Ishikawa (cell line): ENCODE results near the gene CLMN.

Source experiments
- CEBPB ChIP-seq: IDR thresholded peaks from 2 replicates; pipeline ENCODE4 v1.6.1; 2012
- CREB1 ChIP-seq: IDR thresholded peaks from 2 replicates; pipeline ENCODE4 v1.6.1; 2012; ENCODE audit warnings: low read depth
- EGR1 ChIP-seq: IDR thresholded peaks from 2 replicates; pipeline ENCODE4 v1.6.1; 2012
- EP300 ChIP-seq: IDR thresholded peaks from 2 replicates; pipeline ENCODE4 v1.6.1; 2012; ENCODE audit warnings: borderline replicate concordance
- FOXM1 ChIP-seq: IDR thresholded peaks from 2 replicates; pipeline ENCODE4 v1.6.1; 2012; ENCODE audit warnings: low read depth, borderline replicate concordance
- NFIC ChIP-seq: IDR thresholded peaks from 2 replicates; pipeline ENCODE4 v1.6.1; 2012
- RAD21 ChIP-seq: IDR thresholded peaks from 2 replicates; pipeline ENCODE4 v1.6.1; 2012; ENCODE audit warnings: low read depth
- TAF1 ChIP-seq: IDR thresholded peaks from 2 replicates; pipeline ENCODE4 v1.6.1; 2012; ENCODE audit warnings: low read depth, mild to moderate bottlenecking
- TCF12 ChIP-seq: IDR thresholded peaks from 2 replicates; pipeline ENCODE4 v1.6.1; 2012; ENCODE audit warnings: low read depth
- TEAD4 ChIP-seq: IDR thresholded peaks from 2 replicates; pipeline ENCODE4 v1.6.1; 2012
- YY1 ChIP-seq: IDR thresholded peaks from 2 replicates; pipeline ENCODE4 v1.6.1; 2012; ENCODE audit warnings: low read depth
- ZBTB7A ChIP-seq: IDR thresholded peaks from 2 replicates; pipeline ENCODE4 v1.6.1; 2012; ENCODE audit warnings: low read depth
- TF ChIP-seq, protein P1 (sequence below): IDR thresholded peaks from 2 replicates; pipeline ENCODE4 v1.6.1; 2012; ENCODE audit warnings: low read depth, mild to moderate bottlenecking
- TF ChIP-seq, protein P2 (sequence below): IDR thresholded peaks from 2 replicates; pipeline ENCODE4 v1.6.1; 2012
- TF ChIP-seq, protein P3 (sequence below): IDR thresholded peaks from 2 replicates; pipeline ENCODE4 v1.6.1; 2012

The CLMN gene

DNA sequence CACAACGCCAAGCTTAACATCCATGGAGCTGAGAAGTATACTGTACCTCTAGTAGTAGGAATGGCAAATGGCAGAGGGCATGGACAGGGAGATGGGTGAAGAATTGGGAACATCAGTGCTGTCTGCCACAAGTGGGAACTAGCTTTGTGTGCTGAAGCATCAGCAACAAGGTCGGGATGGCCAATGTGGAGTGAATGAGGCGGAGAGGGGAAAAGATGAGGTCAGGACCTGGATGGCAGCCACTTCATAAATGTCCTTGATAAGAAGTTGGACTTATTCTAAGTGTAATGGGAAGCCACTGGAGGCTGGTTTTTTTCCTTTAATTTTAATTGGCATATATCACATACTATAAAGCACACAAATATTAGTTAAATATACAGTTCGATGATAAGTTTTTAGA, 21.9 kb upstream of the CLMN start:
- TF ChIP-seq CEBPB (no peak), TAF1 (no peak), TCF12 (no peak), TEAD4 (no peak)
- TF ChIP-seq, protein P1, sequence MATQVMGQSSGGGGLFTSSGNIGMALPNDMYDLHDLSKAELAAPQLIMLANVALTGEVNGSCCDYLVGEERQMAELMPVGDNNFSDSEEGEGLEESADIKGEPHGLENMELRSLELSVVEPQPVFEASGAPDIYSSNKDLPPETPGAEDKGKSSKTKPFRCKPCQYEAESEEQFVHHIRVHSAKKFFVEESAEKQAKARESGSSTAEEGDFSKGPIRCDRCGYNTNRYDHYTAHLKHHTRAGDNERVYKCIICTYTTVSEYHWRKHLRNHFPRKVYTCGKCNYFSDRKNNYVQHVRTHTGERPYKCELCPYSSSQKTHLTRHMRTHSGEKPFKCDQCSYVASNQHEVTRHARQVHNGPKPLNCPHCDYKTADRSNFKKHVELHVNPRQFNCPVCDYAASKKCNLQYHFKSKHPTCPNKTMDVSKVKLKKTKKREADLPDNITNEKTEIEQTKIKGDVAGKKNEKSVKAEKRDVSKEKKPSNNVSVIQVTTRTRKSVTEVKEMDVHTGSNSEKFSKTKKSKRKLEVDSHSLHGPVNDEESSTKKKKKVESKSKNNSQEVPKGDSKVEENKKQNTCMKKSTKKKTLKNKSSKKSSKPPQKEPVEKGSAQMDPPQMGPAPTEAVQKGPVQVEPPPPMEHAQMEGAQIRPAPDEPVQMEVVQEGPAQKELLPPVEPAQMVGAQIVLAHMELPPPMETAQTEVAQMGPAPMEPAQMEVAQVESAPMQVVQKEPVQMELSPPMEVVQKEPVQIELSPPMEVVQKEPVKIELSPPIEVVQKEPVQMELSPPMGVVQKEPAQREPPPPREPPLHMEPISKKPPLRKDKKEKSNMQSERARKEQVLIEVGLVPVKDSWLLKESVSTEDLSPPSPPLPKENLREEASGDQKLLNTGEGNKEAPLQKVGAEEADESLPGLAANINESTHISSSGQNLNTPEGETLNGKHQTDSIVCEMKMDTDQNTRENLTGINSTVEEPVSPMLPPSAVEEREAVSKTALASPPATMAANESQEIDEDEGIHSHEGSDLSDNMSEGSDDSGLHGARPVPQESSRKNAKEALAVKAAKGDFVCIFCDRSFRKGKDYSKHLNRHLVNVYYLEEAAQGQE: no peak

DNA sequence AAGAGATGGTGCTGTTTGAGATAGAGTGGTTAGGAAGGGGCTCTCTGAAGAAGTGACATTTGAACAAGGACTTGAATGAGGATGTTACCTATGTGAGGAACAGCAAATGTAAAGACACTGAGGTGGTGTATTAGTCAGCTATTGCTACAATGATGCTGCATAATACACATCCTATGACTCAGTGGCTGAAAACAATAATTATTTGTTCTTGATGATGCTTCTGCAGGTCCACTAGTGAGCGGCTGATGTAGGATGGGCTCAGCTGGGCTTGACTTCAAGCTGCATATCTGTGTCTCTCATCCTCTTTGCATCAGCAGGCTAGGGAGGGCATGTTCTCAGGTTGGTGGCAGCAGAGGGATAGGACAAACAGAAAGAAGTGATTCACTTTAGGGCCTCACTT, 21.4 kb upstream of the CLMN start:
- TF ChIP-seq YY1 (no peak), RAD21 (no peak), EP300 (no peak), NFIC (no peak), FOXM1 (no peak), CREB1 (no peak), TAF1 (no peak)
- TF ChIP-seq, protein P1: no peak
- TF ChIP-seq, protein P2, sequence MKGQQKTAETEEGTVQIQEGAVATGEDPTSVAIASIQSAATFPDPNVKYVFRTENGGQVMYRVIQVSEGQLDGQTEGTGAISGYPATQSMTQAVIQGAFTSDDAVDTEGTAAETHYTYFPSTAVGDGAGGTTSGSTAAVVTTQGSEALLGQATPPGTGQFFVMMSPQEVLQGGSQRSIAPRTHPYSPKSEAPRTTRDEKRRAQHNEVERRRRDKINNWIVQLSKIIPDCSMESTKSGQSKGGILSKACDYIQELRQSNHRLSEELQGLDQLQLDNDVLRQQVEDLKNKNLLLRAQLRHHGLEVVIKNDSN: no peak
- TF ChIP-seq, protein P3, sequence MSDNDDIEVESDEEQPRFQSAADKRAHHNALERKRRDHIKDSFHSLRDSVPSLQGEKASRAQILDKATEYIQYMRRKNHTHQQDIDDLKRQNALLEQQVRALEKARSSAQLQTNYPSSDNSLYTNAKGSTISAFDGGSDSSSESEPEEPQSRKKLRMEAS: no peak

DNA sequence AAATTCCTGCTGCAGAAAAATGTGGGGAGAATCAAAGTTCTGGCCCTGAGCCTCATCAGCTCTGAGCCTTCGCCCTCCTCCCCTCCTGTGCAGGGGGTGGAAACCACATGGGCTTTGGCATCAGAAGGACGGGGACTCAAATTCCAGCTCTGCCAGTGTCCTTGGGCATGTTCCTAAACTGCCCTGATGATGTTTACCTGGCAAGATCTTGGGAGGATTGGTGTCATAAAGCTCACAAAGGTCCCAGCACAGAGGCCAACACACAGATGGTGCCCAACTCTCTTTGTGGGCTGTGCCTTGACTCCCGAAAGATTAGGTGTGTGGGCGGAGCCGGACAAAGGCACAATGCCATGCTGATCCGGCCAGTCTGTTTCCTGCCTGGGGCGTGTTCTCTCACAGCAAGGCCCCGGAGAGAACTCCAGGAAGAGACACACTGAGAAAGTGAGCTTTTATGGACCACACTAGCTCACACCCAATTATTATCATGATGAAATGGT, 20.5 kb upstream of the CLMN start:
- TF ChIP-seq EGR1 (peak; percentile 55), ZBTB7A (no peak), EP300 (no peak)

DNA sequence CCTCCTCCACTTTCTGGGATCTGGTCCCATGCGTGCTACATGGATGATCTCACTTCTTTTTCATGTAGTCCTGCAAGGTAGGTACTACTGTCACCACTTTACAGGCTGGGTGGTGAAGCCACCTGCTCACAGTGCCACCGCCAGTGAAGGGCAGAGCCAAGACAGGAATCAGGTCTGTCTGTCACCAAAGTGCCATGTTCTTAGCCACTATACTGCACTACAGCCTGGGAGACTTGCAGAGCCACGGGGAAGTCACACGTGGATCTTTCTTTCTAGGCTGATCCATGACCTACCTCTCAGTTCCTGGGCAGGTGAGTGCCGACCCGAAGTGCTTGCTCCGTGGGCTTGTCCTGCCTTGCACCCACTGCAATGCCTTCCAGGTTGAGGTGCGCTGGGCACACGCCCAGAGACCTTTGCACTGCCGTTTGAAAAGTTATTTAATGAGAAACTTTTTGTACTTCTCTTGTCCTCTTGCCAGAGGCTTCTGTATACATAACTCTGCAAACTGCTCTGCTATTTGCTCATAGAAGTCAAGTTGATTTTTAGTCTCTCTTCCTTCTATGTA, 19.7 kb upstream of the CLMN start:
- TF ChIP-seq CEBPB (no peak), FOXM1 (no peak), EP300 (no peak), EGR1 (no peak), RAD21 (no peak), ZBTB7A (no peak), TEAD4 (no peak), TCF12 (no peak), NFIC (no peak), CREB1 (no peak)
- TF ChIP-seq, protein P1: no peak
- TF ChIP-seq, protein P3: no peak
- TF ChIP-seq, protein P2: no peak

DNA sequence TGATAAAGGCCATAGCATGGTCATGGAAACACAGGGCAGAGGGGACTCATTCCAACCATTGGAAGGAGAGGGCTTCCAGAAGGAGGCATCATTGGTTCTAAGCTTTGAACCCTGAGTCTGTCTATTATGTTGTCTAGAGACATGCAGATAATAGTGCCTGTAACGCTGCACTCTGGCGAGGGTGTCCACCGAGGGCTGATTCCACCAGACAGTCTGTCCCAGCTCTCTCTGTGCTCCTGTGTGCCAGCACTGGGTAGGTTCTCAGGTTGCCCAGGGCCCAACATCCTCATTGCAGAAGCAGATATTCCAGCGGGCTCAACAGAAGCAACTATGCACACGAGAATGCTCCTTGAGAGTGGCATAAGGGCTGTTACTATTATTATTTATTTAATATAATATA, 18.7 kb upstream of the CLMN start:
- TF ChIP-seq CEBPB: no peak
- no peak for TF ChIP-seq TEAD4
- TF ChIP-seq RAD21: no peak
- TF ChIP-seq TCF12: no peak
- TF ChIP-seq TAF1: no peak
- TF ChIP-seq, protein P1: no peak
- no peak for TF ChIP-seq CREB1
- no peak for TF ChIP-seq EGR1
- no peak for TF ChIP-seq ZBTB7A
- no peak for TF ChIP-seq FOXM1
- no peak for TF ChIP-seq NFIC
- TF ChIP-seq EP300: no peak
- TF ChIP-seq, protein P2: no peak
- TF ChIP-seq, protein P3: no peak
